RWPE2 (cell line): ENCODE measurements around the gene FRA10AC1.
A peak's percentile ranks its signal among the peaks of the same experiment; 100 is the strongest.

ENCODE experiments used
- ATAC-seq: fragments of 200-7000 bp; cut with Tn5 transposase; 3 replicates; pipeline ENCODE4 v1.9.1; 2021; ENCODE audit warnings: low read depth
- DNase-seq: peaks from one replicate; pipeline ENCODE4 v3.0.0-alpha.2; 2020; ENCODE audit warnings: low spot score
- H3K27ac ChIP-seq: fragments of 450-650 bp; 2 replicates; pipeline ENCODE4 v1.5.1; 2017; ENCODE audit warnings: mild to moderate bottlenecking; ENCODE audit not compliant: poor library complexity, severe bottlenecking
- H3K27me3 ChIP-seq: fragments of 250-450 bp; sonication (Bioruptor Pico); 2 replicates; pipeline ENCODE4 v1.5.1; 2021; ENCODE audit warnings: mild to moderate bottlenecking, moderate library complexity; ENCODE audit not compliant: insufficient read depth, poor library complexity, severe bottlenecking
- H3K36me3 ChIP-seq: fragments of 250-450 bp; sonication (Bioruptor Pico); 2 replicates; pipeline ENCODE4 v1.5.1; 2020; ENCODE audit warnings: low read depth, mild to moderate bottlenecking, moderate library complexity
- H3K4me1 ChIP-seq: fragments of 250-450 bp; sonication (Bioruptor Pico); 2 replicates; pipeline ENCODE4 v1.5.1; 2021; ENCODE audit warnings: mild to moderate bottlenecking, moderate library complexity; ENCODE audit not compliant: insufficient read depth, poor library complexity, severe bottlenecking
- H3K4me3 ChIP-seq: fragments of 250-450 bp; sonication (Bioruptor Pico); 2 replicates; pipeline ENCODE4 v1.5.1; 2021; ENCODE audit warnings: mild to moderate bottlenecking, moderate library complexity; ENCODE audit not compliant: severe bottlenecking
- H3K9me3 ChIP-seq: fragments of 250-450 bp; sonication (Bioruptor Pico); 2 replicates; pipeline ENCODE4 v1.5.1; 2021; ENCODE audit warnings: mild to moderate bottlenecking, moderate library complexity; ENCODE audit not compliant: severe bottlenecking
- CTCF ChIP-seq: fragments of 450-650 bp; IDR thresholded peaks from one replicate; pipeline ENCODE4 v1.5.1; 2017; ENCODE audit warnings: mild to moderate bottlenecking, moderate library complexity; ENCODE audit not compliant: poor library complexity, severe bottlenecking

FRA10AC1 gene

GRCh38 chr10:93652857-93653256 lies 49.5 kb downstream of the FRA10AC1 start:
- peak overlapping the region; percentile 25 for H3K27ac ChIP-seq
- no peak for DNase-seq
- H3K27me3 ChIP-seq: no peaks in the 10 kb centered on the region
- peaks cover 13% of the 10 kb centered on the region for H3K4me1 ChIP-seq
- no peak for TF ChIP-seq CTCF
- H3K36me3 ChIP-seq: no peaks in the 10 kb centered on the region
- no peak overlapping the region for H3K4me3 ChIP-seq
- no peaks in the 10 kb centered on the region for H3K9me3 ChIP-seq
- peak; percentile 98 for ATAC-seq

GRCh38 chr10:93639791-93640190 lies 62.6 kb downstream of the FRA10AC1 start:
- ATAC-seq: no peak
- H3K4me3 ChIP-seq: no peak overlapping the region
- no peaks in the 10 kb centered on the region for H3K4me1 ChIP-seq
- H3K36me3 ChIP-seq: no peaks in the 10 kb centered on the region
- H3K27me3 ChIP-seq: no peaks in the 10 kb centered on the region
- DNase-seq: no peak
- no peak overlapping the region for H3K27ac ChIP-seq
- no peaks in the 10 kb centered on the region for H3K9me3 ChIP-seq
- TF ChIP-seq CTCF: no peak

- TF ChIP-seq CTCF: no peak
- Histone ChIP-seq H3K4me1 (no peaks in the 10 kb centered on the region), H3K4me3 (no peak overlapping the region), H3K27me3 (no peaks in the 10 kb centered on the region), H3K27ac (no peak overlapping the region), H3K9me3 (no peaks in the 10 kb centered on the region), H3K36me3 (no peaks in the 10 kb centered on the region)
- DNase-seq (no peak), ATAC-seq (no peak)
Observed at GRCh38 chr10:93630625-93631557, 71.5 kb downstream of the FRA10AC1 start.

- ATAC-seq (no peak), DNase-seq (no peak)
- Histone ChIP-seq H3K9me3 (no peaks in the 10 kb centered on the region), H3K27me3 (no peaks in the 10 kb centered on the region), H3K36me3 (no peaks in the 10 kb centered on the region), H3K4me3 (no peak overlapping the region), H3K27ac (no peak overlapping the region), H3K4me1 (no peaks in the 10 kb centered on the region)
- TF ChIP-seq CTCF: no peak
Observed at GRCh38 chr10:93629647-93630305, 72.6 kb downstream of the FRA10AC1 start.

- no peak overlapping the region for H3K27ac ChIP-seq
- no peaks in the 10 kb centered on the region for H3K4me1 ChIP-seq
- H3K4me3 ChIP-seq: no peak overlapping the region
- H3K9me3 ChIP-seq: no peaks in the 10 kb centered on the region
- TF ChIP-seq CTCF: no peak
- H3K36me3 ChIP-seq: no peaks in the 10 kb centered on the region
- H3K27me3 ChIP-seq: no peaks in the 10 kb centered on the region
- no peak for ATAC-seq
- DNase-seq: no peak
Observed at GRCh38 chr10:93628858-93629257, 73.5 kb downstream of the FRA10AC1 start.
